ENCODE data around the gene CTIF. TPM values are rescaled to one million over a fixed set of nuclear protein-coding genes. Genes with fewer than 3 reads are reported as not detected.

The CTIF gene
- total and polyA plus RNA-seq, 2 experiments from 2014 or later: 8.6 to 14.4 TPM

- Histone ChIP-seq H3K27me3 (ENCODE audit: insufficient read depth) (no peaks in the 10 kb centered on the region), H2AFZ (no peak overlapping the region), H4K20me1 (replicated peaks; ENCODE audit: insufficient read depth) (no peaks in the 10 kb centered on the region), H3K4me1 (ENCODE audit: insufficient read depth) (no peaks in the 10 kb centered on the region; the same call in 1 of the 2 replicates), H3F3A (replicated peaks; ENCODE audit: low read depth) (no peaks in the 10 kb centered on the region), H3K4me2 (no peak overlapping the region), H3K27ac (ENCODE audit: low read depth) (no peak overlapping the region), H3K9me2 (ENCODE audit: insufficient read depth) (no peaks in the 10 kb centered on the region), H3K36me3 (ENCODE audit: insufficient read depth) (no peaks in the 10 kb centered on the region), H3K79me2 (replicated peaks; ENCODE audit: insufficient read depth) (no peaks in the 10 kb centered on the region), H3K4me3 (no peak overlapping the region)
- Mint-ChIP-seq H3K36me3 (ENCODE audit: low read depth) (peaks cover 20% of the 10 kb centered on the region), H3K9me3 (peaks cover 18% of the 10 kb centered on the region), H3K27ac (no peak overlapping the region), H3K27me3 (ENCODE audit: insufficient read depth, low read depth, poor library complexity) (peaks cover 4% of the 10 kb centered on the region), H3K4me1 (no peaks in the 10 kb centered on the region; the same call in 2 of the 3 replicates), H3K4me3 (no peak overlapping the region)
- DNase-seq (ENCODE audit: low spot score) (no peak), ATAC-seq (no peak)
- TF ChIP-seq STAT1 (IDR thresholded peaks at IDR 0.05; ENCODE audit: unreplicated experiment): no peak
- TF ChIP-seq, protein P1, sequence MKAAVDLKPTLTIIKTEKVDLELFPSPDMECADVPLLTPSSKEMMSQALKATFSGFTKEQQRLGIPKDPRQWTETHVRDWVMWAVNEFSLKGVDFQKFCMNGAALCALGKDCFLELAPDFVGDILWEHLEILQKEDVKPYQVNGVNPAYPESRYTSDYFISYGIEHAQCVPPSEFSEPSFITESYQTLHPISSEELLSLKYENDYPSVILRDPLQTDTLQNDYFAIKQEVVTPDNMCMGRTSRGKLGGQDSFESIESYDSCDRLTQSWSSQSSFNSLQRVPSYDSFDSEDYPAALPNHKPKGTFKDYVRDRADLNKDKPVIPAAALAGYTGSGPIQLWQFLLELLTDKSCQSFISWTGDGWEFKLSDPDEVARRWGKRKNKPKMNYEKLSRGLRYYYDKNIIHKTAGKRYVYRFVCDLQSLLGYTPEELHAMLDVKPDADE (IDR thresholded peaks at IDR 0.05): no peak
- TF ChIP-seq CREB1 (CRISPR knock-in tag; IDR thresholded peaks at IDR 0.05; ENCODE audit: low read depth): no peak
Measured at GRCh38 chr18:48672671-48673340, 134.0 kb downstream of the CTIF start.

GRCh38 chr18:48673456-48673852, 134.6 kb downstream of the CTIF start:
- DNase-seq (ENCODE audit: low spot score) (no peak), ATAC-seq (no peak)
- Histone ChIP-seq H3F3A (replicated peaks; ENCODE audit: low read depth) (no peaks in the 10 kb centered on the region), H3K27me3 (ENCODE audit: insufficient read depth) (no peaks in the 10 kb centered on the region), H3K4me2 (no peak overlapping the region), H3K27ac (ENCODE audit: low read depth) (no peak overlapping the region), H3K79me2 (replicated peaks; ENCODE audit: insufficient read depth) (no peaks in the 10 kb centered on the region), H4K20me1 (replicated peaks; ENCODE audit: insufficient read depth) (no peaks in the 10 kb centered on the region), H3K9me2 (ENCODE audit: insufficient read depth) (no peaks in the 10 kb centered on the region), H2AFZ (no peak overlapping the region), H3K4me3 (no peak overlapping the region), H3K36me3 (ENCODE audit: insufficient read depth) (no peaks in the 10 kb centered on the region), H3K4me1 (ENCODE audit: insufficient read depth) (no peaks in the 10 kb centered on the region; the same call in 1 of the 2 replicates)
- H3K36me3 Mint-ChIP-seq (ENCODE audit: low read depth): peaks cover 20% of the 10 kb centered on the region
- H3K27ac Mint-ChIP-seq: no peak overlapping the region
- H3K4me3 Mint-ChIP-seq: no peak overlapping the region
- no peaks in the 10 kb centered on the region; the same call in 2 of the 3 replicates for H3K4me1 Mint-ChIP-seq
- no peaks in the 10 kb centered on the region for H3K27me3 Mint-ChIP-seq (ENCODE audit: insufficient read depth, low read depth, poor library complexity)
- peaks cover 18% of the 10 kb centered on the region for H3K9me3 Mint-ChIP-seq
- TF ChIP-seq STAT1 (IDR thresholded peaks at IDR 0.05; ENCODE audit: unreplicated experiment) (no peak), JUNB (IDR thresholded peaks at IDR 0.05; ENCODE audit: unreplicated experiment) (no peak), POLR2AphosphoS5 (IDR thresholded peaks at IDR 0.05; ENCODE audit: low read depth) (no peak), CTCF (conservative IDR thresholded peaks at IDR 0.05; ENCODE audit: low read depth in 2 of 2) (no peak)
- TF ChIP-seq, protein P1 (IDR thresholded peaks at IDR 0.05): no peak
